Measurements from ENCODE around the gene GAB4. TPM values are rescaled to one million over a fixed set of nuclear protein-coding genes. Genes with fewer than 3 reads are reported as not detected.

The GAB4 gene
- total RNA-seq, 1 experiment from 2014 or later = not detected

DNA sequence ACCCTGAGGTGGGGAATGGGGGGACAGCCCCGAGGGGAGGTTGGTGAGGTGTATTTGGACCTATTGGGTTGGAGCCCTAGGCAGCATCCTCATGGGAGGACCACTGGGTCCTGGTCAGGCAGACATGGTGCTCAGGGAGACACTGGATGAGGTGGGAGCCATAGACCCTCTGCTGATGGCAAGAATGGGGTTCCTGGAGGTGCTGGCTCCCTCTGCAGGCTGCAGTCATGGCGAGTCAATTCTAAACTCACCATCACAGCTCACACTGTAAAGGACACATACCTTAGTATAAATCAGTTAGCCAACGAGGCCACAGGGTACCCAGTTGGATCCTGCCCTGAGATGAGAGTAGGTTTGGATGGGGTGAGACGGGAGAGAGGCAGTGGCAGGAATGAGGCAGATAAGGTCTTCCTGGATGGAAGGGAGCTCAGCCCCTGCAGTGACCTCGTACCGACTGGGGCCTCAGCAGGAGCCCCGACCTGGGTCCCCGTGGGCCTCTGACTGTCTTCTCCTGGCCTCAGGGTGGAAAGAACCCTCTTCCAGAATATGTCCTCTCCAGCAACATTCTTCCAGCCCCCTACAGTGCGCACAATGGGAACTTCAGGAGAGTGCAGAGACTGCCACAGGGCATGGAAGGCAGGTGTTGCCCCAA, 1.7 kb upstream of the GAB4 start:
- peak; percentile 22 for DNase-seq (ENCODE audit: low read depth, low spot score)
- in situ Hi-C loops (cut with HindIII; ENCODE audit: low pct_unique_long_range_greater_than_20kb, low sequenced_read_pairs) = no loop called here

GRCh38 chr22:17007257-17007656, 765 bp downstream of the GAB4 start:
- in situ Hi-C loops (cut with HindIII; ENCODE audit: low pct_unique_long_range_greater_than_20kb, low sequenced_read_pairs) = no loop called here
- DNase-seq (ENCODE audit: low read depth, low spot score) = no peak

GRCh38 chr22:16989915-16990314, 18.1 kb downstream of the GAB4 start:
- DNase-seq (ENCODE audit: low read depth, low spot score) = no peak
- in situ Hi-C loops (cut with HindIII; ENCODE audit: low pct_unique_long_range_greater_than_20kb, low sequenced_read_pairs) = no loop called here

GRCh38 chr22:16988257-16988656, 19.8 kb downstream of the GAB4 start:
- no peak for DNase-seq (ENCODE audit: low read depth, low spot score)
- in situ Hi-C loops (cut with HindIII; ENCODE audit: low pct_unique_long_range_greater_than_20kb, low sequenced_read_pairs) = no loop called here

GRCh38 chr22:16987822-16988221, 20.2 kb downstream of the GAB4 start:
- DNase-seq (ENCODE audit: low read depth, low spot score) = no peak
- in situ Hi-C loops (cut with HindIII; ENCODE audit: low pct_unique_long_range_greater_than_20kb, low sequenced_read_pairs) = no loop called here

DNA sequence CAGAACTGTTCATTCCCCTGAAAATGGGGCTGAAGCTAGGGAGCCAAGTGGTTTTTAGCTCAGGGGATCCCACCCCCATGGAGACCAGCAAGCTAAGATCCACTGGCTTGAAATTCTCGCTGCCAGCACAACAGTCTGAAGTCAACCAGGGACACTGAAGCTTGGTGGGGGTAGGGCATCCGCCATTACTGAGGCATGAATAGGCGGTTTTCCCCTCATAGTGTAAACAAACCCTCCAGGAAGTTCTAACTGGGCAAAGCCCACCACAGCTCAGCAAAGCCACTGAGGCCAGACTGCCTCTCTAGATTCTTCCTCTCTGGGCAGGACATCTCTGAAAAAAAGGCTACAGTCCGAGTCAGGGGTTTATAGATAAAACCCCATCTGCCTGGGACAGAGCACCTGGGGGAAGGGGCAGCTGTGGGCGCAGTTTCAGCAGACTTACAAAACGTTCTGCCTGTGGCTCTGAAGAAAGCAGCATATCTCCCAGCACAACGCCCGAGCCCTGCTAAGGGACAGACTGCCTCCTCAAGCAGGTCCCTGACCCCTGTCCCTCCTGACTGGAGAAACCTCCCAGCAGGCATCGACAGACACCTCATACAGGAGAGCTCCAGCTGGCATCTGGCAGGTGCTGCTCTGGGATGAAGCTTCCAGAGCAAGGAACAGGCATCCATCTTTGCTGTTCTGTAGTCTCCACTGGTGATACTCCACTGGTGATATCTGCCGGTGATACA, 32.7 kb downstream of the GAB4 start:
- DNase-seq (ENCODE audit: low read depth, low spot score) = no peak
- in situ Hi-C loops (cut with HindIII; ENCODE audit: low pct_unique_long_range_greater_than_20kb, low sequenced_read_pairs) = no loop called here

- in situ Hi-C loops (cut with HindIII; ENCODE audit: low pct_unique_long_range_greater_than_20kb, low sequenced_read_pairs) = no loop called here
- no peak for DNase-seq (ENCODE audit: low read depth, low spot score)
These were observed 33.5 kb downstream of the GAB4 start for GRCh38 chr22:16974298-16975084.

- DNase-seq (ENCODE audit: low read depth, low spot score) = no peak
- in situ Hi-C loops (cut with HindIII; ENCODE audit: low pct_unique_long_range_greater_than_20kb, low sequenced_read_pairs) = no loop called here
These were observed 34.3 kb downstream of the GAB4 start for GRCh38 chr22:16973591-16974297.

- no peak for DNase-seq (ENCODE audit: low read depth, low spot score)
- in situ Hi-C loops (cut with HindIII; ENCODE audit: low pct_unique_long_range_greater_than_20kb, low sequenced_read_pairs) = no loop called here
These were observed 35.7 kb downstream of the GAB4 start for GRCh38 chr22:16972311-16972710.

GRCh38 chr22:16970446-16970845, 37.6 kb downstream of the GAB4 start:
- in situ Hi-C loops (cut with HindIII; ENCODE audit: low pct_unique_long_range_greater_than_20kb, low sequenced_read_pairs) = no loop called here
- DNase-seq (ENCODE audit: low read depth, low spot score) = no peak

- no peak for DNase-seq (ENCODE audit: low read depth, low spot score)
- in situ Hi-C loops (cut with HindIII; ENCODE audit: low pct_unique_long_range_greater_than_20kb, low sequenced_read_pairs) = no loop called here
These were observed 38.3 kb downstream of the GAB4 start for GRCh38 chr22:16969508-16970327.

DNA sequence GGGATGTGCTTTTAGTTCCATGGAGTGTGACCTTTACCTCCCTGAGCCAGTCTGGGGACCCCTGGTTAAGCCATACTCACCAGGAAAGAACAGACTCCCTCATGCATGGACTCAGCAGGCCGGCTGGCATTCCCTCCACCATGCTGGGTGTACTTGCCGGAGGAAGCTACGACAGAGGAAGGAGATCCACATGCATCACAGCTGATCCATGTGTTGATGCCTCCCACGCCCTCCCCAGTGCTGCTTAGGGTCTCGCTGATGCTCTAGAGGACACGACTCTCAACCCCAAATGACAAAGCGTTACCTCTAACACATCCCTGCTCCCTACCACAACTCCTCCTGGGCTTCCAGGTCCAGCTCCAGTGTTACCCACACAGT, 39.8 kb downstream of the GAB4 start:
- in situ Hi-C loops (cut with HindIII; ENCODE audit: low pct_unique_long_range_greater_than_20kb, low sequenced_read_pairs) = no loop called here
- no peak for DNase-seq (ENCODE audit: low read depth, low spot score)

DNA sequence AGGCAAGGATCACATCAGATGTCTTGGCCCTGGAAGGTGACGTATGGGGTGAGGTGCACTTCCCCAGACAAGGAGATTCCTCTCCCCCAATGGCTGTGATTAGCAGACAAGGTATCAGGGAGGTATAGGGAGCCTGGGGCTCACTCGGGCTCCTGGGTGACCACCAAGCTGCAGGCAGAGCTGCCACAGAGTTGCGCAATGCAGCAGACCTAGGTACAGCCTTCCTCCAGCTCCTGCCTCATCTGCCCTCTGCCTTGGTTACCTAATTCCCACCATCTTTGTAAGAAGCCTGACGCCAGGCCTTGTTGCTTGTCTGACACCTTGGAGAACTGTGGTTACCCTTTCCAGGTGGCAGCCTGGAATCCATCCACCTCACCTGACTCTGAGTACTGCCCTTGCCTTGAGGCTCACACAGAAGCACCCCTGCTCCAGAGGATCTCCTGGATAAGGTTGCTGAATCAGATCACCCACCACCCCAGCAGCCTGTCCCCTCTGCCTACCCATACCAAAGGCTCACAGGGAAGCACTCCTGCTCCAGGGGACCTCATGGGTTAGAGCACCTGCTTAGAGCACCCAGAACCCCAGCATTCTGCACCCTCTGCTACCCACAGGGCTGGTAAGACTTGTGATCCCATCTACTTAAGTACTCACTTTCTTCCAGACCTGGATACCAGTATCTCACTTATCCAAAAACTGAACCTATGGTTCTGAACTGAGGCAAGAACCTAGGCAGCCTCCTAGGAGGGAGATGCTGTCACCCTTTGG, 40.4 kb downstream of the GAB4 start:
- in situ Hi-C loops (cut with HindIII; ENCODE audit: low pct_unique_long_range_greater_than_20kb, low sequenced_read_pairs) = no loop called here
- no peak for DNase-seq (ENCODE audit: low read depth, low spot score)

- no peak for DNase-seq (ENCODE audit: low read depth, low spot score)
- in situ Hi-C loops (cut with HindIII; ENCODE audit: low pct_unique_long_range_greater_than_20kb, low sequenced_read_pairs) = no loop called here
These were observed 41.8 kb downstream of the GAB4 start for GRCh38 chr22:16966251-16966650.

- no peak for DNase-seq (ENCODE audit: low read depth, low spot score)
- in situ Hi-C loops (cut with HindIII; ENCODE audit: low pct_unique_long_range_greater_than_20kb, low sequenced_read_pairs) = no loop called here
These were observed 42.5 kb downstream of the GAB4 start for GRCh38 chr22:16965560-16965959.

GRCh38 chr22:16965083-16965482, 42.9 kb downstream of the GAB4 start:
- no peak for DNase-seq (ENCODE audit: low read depth, low spot score)
- in situ Hi-C loops (cut with HindIII; ENCODE audit: low pct_unique_long_range_greater_than_20kb, low sequenced_read_pairs) = no loop called here

GRCh38 chr22:16964366-16964765, 43.7 kb downstream of the GAB4 start:
- no peak for DNase-seq (ENCODE audit: low read depth, low spot score)
- in situ Hi-C loops (cut with HindIII; ENCODE audit: low pct_unique_long_range_greater_than_20kb, low sequenced_read_pairs) = no loop called here

Measured in SK-MEL-5 (cell line).